Measurements from ENCODE around the gene SOCS7.

GRCh38 chr17:38354466-38354865 is 2.8 kb downstream of the SOCS7 start:
- TF ChIP-seq CTCF (IDR thresholded peaks at IDR 0.05) (no peak), POLR2AphosphoS5 (IDR thresholded peaks at IDR 0.05) (no peak), POLR2A (IDR thresholded peaks at IDR 0.05) (no peak)

Data from prostate gland (tissue), 2 donors.